CD4-positive, alpha-beta T cell treated with Interleukin-2 at 100 ng/mL for 4 hours (primary cell): Measurements from ENCODE around the gene RRP36.
"Not testable (repeated sequence)": the region's sequence is repeated elsewhere in the genome, so short reads cannot be mapped to it uniquely, and the experiment has no call there.

Experiments used
- DNase-seq: peaks from one replicate; pipeline ENCODE4 v3.0.0-alpha.2; 2020; ENCODE audit warnings: low spot score

RRP36 gene

GRCh38 chr6:43021270-43022047, at the start of gene RRP36:
RRP36 (plus strand) TSS chr6:43021623; CDS start chr6:43021655, 32 bp downstream.
- peak; percentile 66 for DNase-seq

- no peak for DNase-seq
These were observed 49.6 kb upstream of the RRP36 start for GRCh38 chr6:42971746-42972327.

GRCh38 chr6:42973926-42974325, 47.5 kb upstream of the RRP36 start:
- DNase-seq = no peak

GRCh38 chr6:42974919-42975505, 46.4 kb upstream of the RRP36 start:
- no peak for DNase-seq

- no peak for DNase-seq
These were observed 43.0 kb upstream of the RRP36 start for GRCh38 chr6:42978487-42978838.

- peak; percentile 91 for DNase-seq
These were observed 42.4 kb upstream of the RRP36 start, which contains the start of gene PEX6 for GRCh38 chr6:42978839-42979522. PEX6 (minus strand) TSS chr6:42979181; CDS start chr6:42979150, 31 bp downstream.

- DNase-seq = peak; percentile 39
These were observed 41.8 kb upstream of the RRP36 start for GRCh38 chr6:42979523-42980177.

- DNase-seq = no peak
These were observed 39.6 kb upstream of the RRP36 start for GRCh38 chr6:42981836-42982235.

- DNase-seq = peak; percentile 99
These were observed 37.2 kb upstream of the RRP36 start, which contains the start of gene PPP2R5D for GRCh38 chr6:42984001-42984923. PPP2R5D (plus strand) TSS chr6:42984570; CDS start chr6:42984678, 108 bp downstream.

GRCh38 chr6:42984924-42985475, 36.4 kb upstream of the RRP36 start:
- DNase-seq = peak; percentile 20

GRCh38 chr6:42987533-42988451, 33.6 kb upstream of the RRP36 start:
- DNase-seq = no peak

GRCh38 chr6:42988486-42989020, 32.9 kb upstream of the RRP36 start:
- DNase-seq = no peak

- no peak for DNase-seq
These were observed 31.5 kb upstream of the RRP36 start for GRCh38 chr6:42989923-42990322.

GRCh38 chr6:42993445-42993844, 28.0 kb upstream of the RRP36 start:
- no peak for DNase-seq

- no peak for DNase-seq
These were observed 24.9 kb upstream of the RRP36 start for GRCh38 chr6:42996513-42996912.

GRCh38 chr6:42998205-42998604, 23.2 kb upstream of the RRP36 start:
- DNase-seq = not testable (repeated sequence)

- no peak for DNase-seq
These were observed 19.6 kb upstream of the RRP36 start for GRCh38 chr6:43001843-43002242.

GRCh38 chr6:43005844-43006243, 15.6 kb upstream of the RRP36 start:
- no peak for DNase-seq

- DNase-seq = no peak
These were observed 15.2 kb upstream of the RRP36 start for GRCh38 chr6:43006251-43006650.
